H9 (cell line): ENCODE results near the gene USP14. TPM values are rescaled to one million over a fixed set of nuclear protein-coding genes. Genes with fewer than 3 reads are reported as not detected.

Experiments
- DNase-seq: peaks from one replicate; pipeline ENCODE4 v3.0.0-alpha.2; 2017
- H2AFZ ChIP-seq: one replicate; pipeline ENCODE4 v1.6.1; 2013; ENCODE audit warnings: mild to moderate bottlenecking, low read length, control low read depth, moderate library complexity
- H2AK5ac ChIP-seq: 2 replicates; pipeline ENCODE4 v1.6.1; 2013; ENCODE audit warnings: low read length, control low read depth, mixed read lengths; ENCODE audit not compliant: insufficient read length
- H2BK120ac ChIP-seq: one replicate; pipeline ENCODE4 v1.6.1; 2013; ENCODE audit warnings: low read depth, mild to moderate bottlenecking, low read length, control low read depth, inconsistent platforms; ENCODE audit not compliant: poor library complexity, severe bottlenecking
- H2BK12ac ChIP-seq: 2 replicates; pipeline ENCODE4 v1.6.1; 2013; ENCODE audit warnings: low read length, control low read depth, mixed read lengths, low read depth; ENCODE audit not compliant: insufficient read length
- H2BK15ac ChIP-seq: 2 replicates; pipeline ENCODE4 v1.6.1; 2013; ENCODE audit warnings: low read depth, low read length, control low read depth
- H2BK20ac ChIP-seq: one replicate; pipeline ENCODE4 v1.6.1; 2013; ENCODE audit warnings: low read depth, mild to moderate bottlenecking, low read length, control low read depth, inconsistent platforms; ENCODE audit not compliant: poor library complexity, severe bottlenecking
- H2BK5ac ChIP-seq: 2 replicates; pipeline ENCODE4 v1.6.1; 2013; ENCODE audit warnings: low read length, control low read depth, mixed read lengths; ENCODE audit not compliant: insufficient read length
- H3K14ac ChIP-seq: 2 replicates; pipeline ENCODE4 v1.6.1; 2013; ENCODE audit warnings: low read length, control low read depth; ENCODE audit not compliant: insufficient read depth
- H3K18ac ChIP-seq: 2 replicates; pipeline ENCODE4 v1.6.1; 2013; ENCODE audit warnings: low read depth, mild to moderate bottlenecking, mixed read lengths, low read length, control low read depth; ENCODE audit not compliant: insufficient read length
- H3K23ac ChIP-seq: 2 replicates; pipeline ENCODE4 v1.6.1; 2013; ENCODE audit warnings: low read length, control low read depth, mixed read lengths, low read depth; ENCODE audit not compliant: insufficient read length
- H3K23me2 ChIP-seq: 2 replicates; pipeline ENCODE4 v1.6.1; 2013; ENCODE audit warnings: low read depth, mild to moderate bottlenecking, mixed read lengths, low read length, control low read depth; ENCODE audit not compliant: insufficient read length, poor library complexity, severe bottlenecking
- H3K27ac ChIP-seq: 2 replicates; pipeline ENCODE4 v1.5.1; 2013; ENCODE audit warnings: low read length, control low read depth, mixed read lengths, low read depth; ENCODE audit not compliant: insufficient read length
- H3K27me3 ChIP-seq: 2 replicates; pipeline ENCODE4 v1.6.1; 2013; ENCODE audit warnings: low read length, control low read depth, inconsistent platforms; ENCODE audit not compliant: insufficient read depth
- H3K4ac ChIP-seq: 2 replicates; pipeline ENCODE4 v1.6.1; 2013; ENCODE audit warnings: low read depth, mild to moderate bottlenecking, control low read depth, inconsistent platforms, low read length, moderate library complexity
- H3K4me1 ChIP-seq: 2 replicates; pipeline ENCODE4 v1.6.1; 2013; ENCODE audit warnings: low read length, control low read depth, inconsistent platforms; ENCODE audit not compliant: insufficient read depth
- H3K4me2 ChIP-seq: 2 replicates; pipeline ENCODE4 v1.6.1; 2013; ENCODE audit warnings: low read length, control low read depth, mixed read lengths; ENCODE audit not compliant: insufficient read length, insufficient read depth
- H3K56ac ChIP-seq: 2 replicates; pipeline ENCODE4 v1.6.1; 2013; ENCODE audit warnings: low read depth, mild to moderate bottlenecking, mixed read lengths, low read length, control low read depth; ENCODE audit not compliant: insufficient read length
- H3K79me1 ChIP-seq: 2 replicates; pipeline ENCODE4 v1.6.1; 2013; ENCODE audit warnings: low read depth, mild to moderate bottlenecking, moderate library complexity, low read length, control low read depth, inconsistent platforms; ENCODE audit not compliant: insufficient read depth, poor library complexity, severe bottlenecking
- H3K79me2 ChIP-seq: 2 replicates; pipeline ENCODE4 v1.6.1; 2013; ENCODE audit warnings: low read length, control low read depth, inconsistent platforms; ENCODE audit not compliant: insufficient read depth
- H3K9ac ChIP-seq: 2 replicates; pipeline ENCODE4 v1.6.1; 2013; ENCODE audit warnings: low read length, control low read depth, mixed read lengths; ENCODE audit not compliant: insufficient read length; ENCODE audit errors: extremely low read depth
- H3K9me3 ChIP-seq: one replicate; pipeline ENCODE4 v1.6.1; 2013; ENCODE audit warnings: low read depth, low read length, inconsistent platforms; ENCODE audit not compliant: control insufficient read depth
- H3T11ph ChIP-seq: one replicate; pipeline ENCODE4 v1.6.1; 2013; ENCODE audit warnings: mild to moderate bottlenecking, low read length, control low read depth, inconsistent platforms
- H4K20me1 ChIP-seq: one replicate; pipeline ENCODE4 v1.6.1; 2013; ENCODE audit not compliant: control insufficient read depth, insufficient read length, insufficient read depth
- H4K5ac ChIP-seq: 2 replicates; pipeline ENCODE4 v1.6.1; 2013; ENCODE audit warnings: low read depth, mild to moderate bottlenecking, mixed read lengths, low read length, control low read depth; ENCODE audit not compliant: insufficient read length
- H4K8ac ChIP-seq: replicated peaks from 2 replicates; pipeline ENCODE4 v1.6.1; 2013; ENCODE audit warnings: low read length, control low read depth, mixed read lengths, low read depth; ENCODE audit not compliant: insufficient read length
- H4K91ac ChIP-seq: 2 replicates; pipeline ENCODE4 v1.6.1; 2013; ENCODE audit warnings: low read depth, mild to moderate bottlenecking, moderate library complexity, mixed read lengths, low read length, control low read depth; ENCODE audit not compliant: insufficient read length
- H3K27ac Mint-ChIP-seq, 3 experiments: 2 replicates in 2 of 3; 3 replicates in 1 of 3; pipeline ENCODE4 v1.8.0; 2020 to 2021; ENCODE audit warnings: mixed read lengths in 3 of 3, mild to moderate bottlenecking in 1 of 3, moderate library complexity in 1 of 3
- H3K27me3 Mint-ChIP-seq: 2 replicates; pipeline ENCODE4 v1.8.0; 2021; ENCODE audit warnings: low read depth, mild to moderate bottlenecking, moderate library complexity, mixed read lengths
- H3K36me3 Mint-ChIP-seq, 3 experiments: 2 replicates in 2 of 3; 3 replicates in 1 of 3; pipeline ENCODE4 v1.8.0; 2020 to 2021; ENCODE audit warnings: low read depth in 3 of 3, mixed read lengths in 3 of 3; ENCODE audit not compliant: insufficient read depth in 1 of 3
- H3K4me1 Mint-ChIP-seq, 2 experiments: 2 replicates each; pipeline ENCODE4 v1.8.0; 2020; ENCODE audit warnings: mixed read lengths in 2 of 2
- H3K4me3 Mint-ChIP-seq, 2 experiments: 2 replicates in 1 of 2; 3 replicates in 1 of 2; pipeline ENCODE4 v1.8.0; 2020 to 2021; ENCODE audit warnings: mild to moderate bottlenecking in 2 of 2, mixed read lengths in 2 of 2, moderate library complexity in 1 of 2
- H3K9me3 Mint-ChIP-seq, 2 experiments: 2 replicates in 1 of 2; 3 replicates in 1 of 2; pipeline ENCODE4 v1.8.0; 2020; ENCODE audit warnings: mild to moderate bottlenecking in 2 of 2, mixed read lengths in 2 of 2, moderate library complexity in 1 of 2
- CTCF ChIP-seq: fragments of 200-600 bp; sonication (generic); conservative IDR thresholded peaks from 3 replicates; pipeline ENCODE4 v1.8.0; 2021; ENCODE audit warnings: antibody characterized with exemption, mild to moderate bottlenecking
- WGBS: extraction: QIAGEN DNeasy Blood & Tissue Kit; methylation state at CpG from one replicate; pipeline ENCODE4 v1.1.7; 2013; ENCODE audit warnings: missing lambda C conversion rate, low lambda C conversion rate, mixed read lengths; ENCODE audit not compliant: insufficient read length; ENCODE audit errors: extremely low coverage; 5-methylcytosine and 5-hydroxymethylcytosine counted together
- total RNA-seq: library from RNA; stranded (reverse); gene quantifications from 2 replicates; pipeline ENCODE4 v1.2.1, GENCODE V29; 2021

The USP14 gene
- total RNA-seq, 1 experiment from 2014 or later: 92.1 TPM

DNA sequence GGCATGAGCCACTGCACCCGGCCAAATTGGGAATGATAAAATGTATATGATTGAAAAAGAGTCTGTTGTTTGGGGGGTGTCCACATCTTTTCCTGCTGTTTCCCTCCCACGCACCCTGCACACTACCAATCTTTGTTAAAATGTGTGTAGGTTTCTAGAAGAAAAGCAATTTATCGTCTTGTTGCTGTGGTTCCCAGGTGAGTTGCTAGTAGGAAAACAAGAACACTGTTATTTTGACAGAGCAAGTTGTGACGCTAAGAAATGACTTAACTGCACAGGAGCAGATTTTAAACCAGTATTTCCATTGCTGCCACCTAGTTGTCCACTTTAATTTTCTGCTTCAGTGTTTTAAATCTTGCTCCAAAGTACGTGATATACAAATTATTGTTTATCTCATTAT lies 21.0 kb upstream of the USP14 start:
- H4K91ac ChIP-seq: no peak overlapping the region
- no peak overlapping the region for H2BK12ac ChIP-seq
- H3K4me2 ChIP-seq: no peak overlapping the region
- no peak overlapping the region for H4K5ac ChIP-seq
- H3K9me3 ChIP-seq: peaks cover 6% of the 10 kb centered on the region
- no peak for DNase-seq
- H3K4me1 ChIP-seq: no peaks in the 10 kb centered on the region
- H4K20me1 ChIP-seq: no peaks in the 10 kb centered on the region
- Mint-ChIP-seq H3K27ac (no peak overlapping the region), H3K27me3 (no peaks in the 10 kb centered on the region), H3K4me3 (no peak overlapping the region), H3K4me1 (peaks cover 0 to 7% of the 10 kb centered on the region in 2 experiments; a peak in 2 of 4 replicates), H3K36me3 (peaks cover 0 to 5% (median 2%) of the 10 kb centered on the region in 3 experiments; a peak in 3 of 7 replicates), H3K9me3 (peaks cover 3 to 81% of the 10 kb centered on the region in 2 experiments)
- no peak overlapping the region for H3K4ac ChIP-seq
- H3K23ac ChIP-seq: no peak overlapping the region
- no peak overlapping the region for H3K18ac ChIP-seq
- H3K79me2 ChIP-seq: no peaks in the 10 kb centered on the region
- no peaks in the 10 kb centered on the region for H3K27me3 ChIP-seq
- H4K8ac ChIP-seq: no peak overlapping the region
- no peak overlapping the region for H2BK15ac ChIP-seq
- H3K79me1 ChIP-seq: no peaks in the 10 kb centered on the region
- no CpG with 5 or more reads among the region's 5 CpGs for WGBS
- H2AK5ac ChIP-seq: no peak overlapping the region
- H2BK20ac ChIP-seq: no peak overlapping the region
- H3K14ac ChIP-seq: no peak overlapping the region
- TF ChIP-seq CTCF: no peak
- H2BK5ac ChIP-seq: no peak overlapping the region
- H2BK120ac ChIP-seq: no peak overlapping the region
- H3T11ph ChIP-seq: no peak overlapping the region
- no peak overlapping the region for H3K27ac ChIP-seq
- no peaks in the 10 kb centered on the region for H3K23me2 ChIP-seq
- H3K56ac ChIP-seq: no peak overlapping the region
- H2AFZ ChIP-seq: no peak overlapping the region
- H3K9ac ChIP-seq: no peak overlapping the region
